Transverse colon (tissue), 4 donors: ENCODE measurements around the gene GRB14. TPM values are rescaled to one million over a fixed set of nuclear protein-coding genes. Genes with fewer than 3 reads are reported as not detected.

ENCODE experiments used
- DNase-seq: peaks from one replicate; pipeline ENCODE4 v3.0.0-alpha.2; 2019
- H3K27ac ChIP-seq, 4 donors: fragments of 200-600 bp; sonication (generic); 2 replicates each; pipeline ENCODE4 v1.5.1; 2016 to 2018; ENCODE audit warnings: inconsistent platforms in 4 of 4
- H3K27me3 ChIP-seq: fragments of 200-600 bp; sonication (generic); 2 replicates; pipeline ENCODE4 v1.5.1; 2017; ENCODE audit warnings: inconsistent platforms
- H3K36me3 ChIP-seq, 4 donors: fragments of 200-600 bp; sonication (generic); 2 replicates each; pipeline ENCODE4 v1.5.1; 2017 to 2019; ENCODE audit warnings: inconsistent platforms in 4 of 4
- H3K4me1 ChIP-seq, 4 donors: fragments of 200-600 bp; sonication (generic); 2 replicates each; pipeline ENCODE4 v1.5.1; 2017 to 2020; ENCODE audit warnings: inconsistent platforms in 4 of 4
- H3K4me3 ChIP-seq, 4 donors: fragments of 200-600 bp; sonication (generic); 1 replicate in 1 of 4; 2 replicates in 3 of 4; pipeline versions ENCODE4 v1.5.1 to v1.6.1; 2017 to 2019; ENCODE audit warnings: inconsistent platforms in 4 of 4
- H3K9me3 ChIP-seq, 2 donors: fragments of 200-600 bp; sonication (generic); 2 replicates each; pipeline ENCODE4 v1.5.1; 2017 to 2019; ENCODE audit warnings: inconsistent platforms in 2 of 2
- EP300 ChIP-seq: sonication (generic); formaldehyde crosslinking; IDR thresholded peaks from one replicate; pipeline ENCODE4 v1.6.1; 2017; ENCODE audit warnings: antibody characterized with exemption, low read depth
- POLR2A ChIP-seq: fragments of 450-650 bp; IDR thresholded peaks from one replicate; pipeline ENCODE4 v1.6.1; 2016; ENCODE audit warnings: antibody characterized with exemption, mild to moderate bottlenecking, moderate library complexity
- POLR2AphosphoS5 ChIP-seq, 3 donors: sonication (generic); formaldehyde crosslinking; IDR thresholded peaks; one replicate each; pipeline ENCODE4 v1.6.1; 2016; ENCODE audit warnings: antibody characterized with exemption in 3 of 3
- WGBS, 2 donors: methylation state at CpG; one replicate each; pipeline ENCODE4 v1.1.5; 2018; ENCODE audit warnings: low coverage in 1 of 2; 5-methylcytosine and 5-hydroxymethylcytosine counted together
- in situ Hi-C, 4 donors: fragments of 200-750 bp; cut with MboI; loops; one replicate each; pipeline versions ENCODE4 v1.15.0 to v1.15.1; 2017; ENCODE audit warnings: low sequenced_read_pairs in 3 of 4, low pct_ligation_motif_present in 1 of 4, low pct_unique_long_range_greater_than_20kb in 1 of 4
- intact Hi-C: fragments of 100-400 bp; cut with DNase I; formaldehyde crosslinking; loops from one replicate; pipeline ENCODE4 v1.15.1; 2023; ENCODE audit warnings: low total_unique reads
- total RNA-seq, 4 donors: library from RNA; depleted of rRNA; stranded (reverse); fragments of >200 nt; gene quantifications; one replicate each; pipeline ENCODE4 v1.1.0, GENCODE V29; 2016
- TF ChIP-seq, protein P1 (sequence below), 5 experiments: fragments of 200-600 bp in 3 of 5; fragments of 450-650 bp in 2 of 5; sonication (generic) in 3 of 5; IDR thresholded peaks; 1 replicate in 2 of 5; 2 replicates in 3 of 5; pipeline ENCODE4 v1.5.1; 2016 to 2017; ENCODE audit warnings: antibody characterized with exemption in 5 of 5, inconsistent platforms in 3 of 5, mild to moderate bottlenecking in 2 of 5, moderate library complexity in 1 of 5

The GRB14 gene
- total RNA-seq, 4 donors from 2014 or later: 2.5 to 3.4 TPM; not detected in 2

DNA sequence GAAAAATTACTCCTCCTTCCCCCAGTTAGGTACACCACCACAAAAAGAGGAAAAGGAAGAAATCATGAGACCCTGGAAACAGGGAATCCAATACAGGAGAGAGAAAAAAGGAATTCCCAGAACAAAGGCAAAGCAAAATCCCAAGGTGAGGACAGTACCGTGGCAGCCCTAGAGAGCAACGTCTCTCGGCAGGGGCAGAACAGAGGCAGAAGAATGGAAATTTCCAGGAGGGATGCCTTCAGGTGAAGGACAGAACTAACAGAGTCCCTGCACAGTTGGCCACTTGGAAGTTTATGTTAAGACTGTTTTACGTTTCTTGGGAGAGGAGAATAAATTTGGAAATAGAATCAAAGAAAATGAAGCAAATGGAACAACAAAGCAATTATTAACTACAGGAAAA lies 27.7 kb downstream of the GRB14 start:
- no peak for TF ChIP-seq POLR2AphosphoS5 (IDR thresholded peaks at IDR 0.05)
- TF ChIP-seq EP300: no peak
- no peak for TF ChIP-seq POLR2A
- TF ChIP-seq, protein P1, sequence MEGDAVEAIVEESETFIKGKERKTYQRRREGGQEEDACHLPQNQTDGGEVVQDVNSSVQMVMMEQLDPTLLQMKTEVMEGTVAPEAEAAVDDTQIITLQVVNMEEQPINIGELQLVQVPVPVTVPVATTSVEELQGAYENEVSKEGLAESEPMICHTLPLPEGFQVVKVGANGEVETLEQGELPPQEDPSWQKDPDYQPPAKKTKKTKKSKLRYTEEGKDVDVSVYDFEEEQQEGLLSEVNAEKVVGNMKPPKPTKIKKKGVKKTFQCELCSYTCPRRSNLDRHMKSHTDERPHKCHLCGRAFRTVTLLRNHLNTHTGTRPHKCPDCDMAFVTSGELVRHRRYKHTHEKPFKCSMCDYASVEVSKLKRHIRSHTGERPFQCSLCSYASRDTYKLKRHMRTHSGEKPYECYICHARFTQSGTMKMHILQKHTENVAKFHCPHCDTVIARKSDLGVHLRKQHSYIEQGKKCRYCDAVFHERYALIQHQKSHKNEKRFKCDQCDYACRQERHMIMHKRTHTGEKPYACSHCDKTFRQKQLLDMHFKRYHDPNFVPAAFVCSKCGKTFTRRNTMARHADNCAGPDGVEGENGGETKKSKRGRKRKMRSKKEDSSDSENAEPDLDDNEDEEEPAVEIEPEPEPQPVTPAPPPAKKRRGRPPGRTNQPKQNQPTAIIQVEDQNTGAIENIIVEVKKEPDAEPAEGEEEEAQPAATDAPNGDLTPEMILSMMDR (IDR thresholded peaks at IDR 0.05): no peak
- Histone ChIP-seq H3K36me3 (no peaks in the 10 kb centered on the region), H3K4me1 (no peaks in the 10 kb centered on the region), H3K27ac (no peak overlapping the region), H3K27me3 (no peaks in the 10 kb centered on the region), H3K4me3 (no peak overlapping the region), H3K9me3 (no peaks in the 10 kb centered on the region)
- no peak for DNase-seq
- in situ Hi-C loops: no loop called here
- 63 to 71% methylated on average over 4 of the region's 4 CpGs for WGBS, 2 donors
- intact Hi-C loops: no loop called here

DNA sequence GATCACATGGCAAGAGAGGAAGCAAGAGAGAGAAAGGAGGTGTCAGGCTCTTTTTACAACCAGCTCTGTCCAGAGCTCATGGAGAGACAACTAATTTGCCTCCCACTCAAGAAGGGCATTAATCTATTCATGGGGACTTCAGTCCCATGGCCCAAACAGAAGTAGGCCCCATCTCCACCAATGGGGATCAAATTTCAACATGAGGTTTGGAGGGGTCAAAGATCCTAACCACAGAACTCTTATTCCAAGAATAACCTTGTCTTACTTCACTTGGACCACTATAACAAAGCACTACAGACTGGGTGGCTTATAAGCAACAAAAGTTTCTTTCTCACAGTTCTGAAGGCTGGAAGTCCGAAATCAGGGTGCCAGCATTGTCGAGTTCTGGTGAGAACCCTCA lies 31.8 kb downstream of the GRB14 start:
- WGBS, 2 donors: 87% methylated on average over 2 of the region's 2 CpGs; no CpG with 5 or more reads in 1 of the 2 donors
- H3K27me3 ChIP-seq: no peaks in the 10 kb centered on the region
- H3K4me3 ChIP-seq: no peak overlapping the region
- H3K36me3 ChIP-seq: no peaks in the 10 kb centered on the region
- H3K27ac ChIP-seq: no peak overlapping the region
- DNase-seq: no peak
- TF ChIP-seq POLR2A (no peak), EP300 (no peak), POLR2AphosphoS5 (IDR thresholded peaks at IDR 0.05) (no peak)
- TF ChIP-seq, protein P1 (IDR thresholded peaks at IDR 0.05): no peak
- H3K4me1 ChIP-seq: no peaks in the 10 kb centered on the region
- intact Hi-C loops (no loop called here), in situ Hi-C loops (no loop called here)
- no peaks in the 10 kb centered on the region for H3K9me3 ChIP-seq

DNA sequence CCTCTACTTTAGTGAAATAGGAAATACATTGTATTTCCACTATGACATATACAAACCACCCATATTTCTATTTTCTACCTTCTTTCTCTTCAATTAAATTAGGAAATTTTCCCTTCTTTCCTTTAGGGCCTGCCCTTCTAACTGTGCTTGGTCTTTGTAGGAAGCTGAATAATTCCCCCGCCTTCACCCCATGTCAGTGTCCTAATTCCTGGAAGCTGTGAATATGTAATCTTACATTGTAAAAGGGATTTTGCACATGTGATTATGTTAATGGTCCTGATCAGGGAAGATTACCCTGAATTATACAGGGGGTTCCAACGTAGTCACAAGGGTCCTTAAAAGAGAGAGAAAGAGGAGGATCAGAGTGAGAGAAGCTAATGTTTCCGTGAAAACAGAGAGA lies 40.2 kb downstream of the GRB14 start:
- no peaks in the 10 kb centered on the region for H3K36me3 ChIP-seq
- WGBS, 2 donors: 83 to 85% methylated on average over 2 to 3 of the region's 3 CpGs
- TF ChIP-seq, protein P1 (IDR thresholded peaks at IDR 0.05): no peak
- TF ChIP-seq POLR2A: no peak
- TF ChIP-seq EP300: no peak
- TF ChIP-seq POLR2AphosphoS5 (IDR thresholded peaks at IDR 0.05): no peak
- in situ Hi-C loops (no loop called here), intact Hi-C loops (no loop called here)
- no peak for DNase-seq
- H3K9me3 ChIP-seq: no peaks in the 10 kb centered on the region
- H3K4me3 ChIP-seq: no peak overlapping the region
- H3K27ac ChIP-seq: no peak overlapping the region
- no peaks in the 10 kb centered on the region for H3K4me1 ChIP-seq
- no peaks in the 10 kb centered on the region for H3K27me3 ChIP-seq

DNA sequence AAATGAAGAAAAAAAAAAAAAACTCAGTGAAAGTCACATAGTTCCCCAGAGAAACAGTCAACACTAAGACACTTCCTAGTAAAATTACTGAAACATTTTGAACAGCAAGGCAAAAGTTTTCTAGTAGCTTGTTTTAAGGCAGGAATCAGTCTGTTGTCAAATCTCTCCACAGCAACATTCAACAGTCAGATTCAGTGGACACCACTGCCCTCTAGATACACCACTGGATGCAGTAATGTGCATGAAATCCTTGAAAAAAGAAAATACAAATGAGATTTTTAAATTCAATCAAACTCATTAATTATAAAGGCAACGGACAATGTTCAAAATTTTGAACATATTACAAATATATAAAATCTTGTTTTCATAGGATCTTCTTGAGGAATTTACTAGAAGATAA lies 46.4 kb downstream of the GRB14 start:
- no peaks in the 10 kb centered on the region for H3K36me3 ChIP-seq
- 69 to 86% methylated on average over 1 of the region's 1 CpG for WGBS, 2 donors
- DNase-seq: no peak
- H3K27me3 ChIP-seq: no peaks in the 10 kb centered on the region
- H3K4me3 ChIP-seq: no peak overlapping the region
- TF ChIP-seq EP300: no peak
- H3K4me1 ChIP-seq: no peaks in the 10 kb centered on the region
- in situ Hi-C loops (loop anchor here in 1 of 4 donors (25.0 kb wide), 1 partner anchor 137 kb away; no protein-coding TSS in a partner anchor), intact Hi-C loops (no loop called here)
- no peak overlapping the region for H3K27ac ChIP-seq
- H3K9me3 ChIP-seq: no peaks in the 10 kb centered on the region

DNA sequence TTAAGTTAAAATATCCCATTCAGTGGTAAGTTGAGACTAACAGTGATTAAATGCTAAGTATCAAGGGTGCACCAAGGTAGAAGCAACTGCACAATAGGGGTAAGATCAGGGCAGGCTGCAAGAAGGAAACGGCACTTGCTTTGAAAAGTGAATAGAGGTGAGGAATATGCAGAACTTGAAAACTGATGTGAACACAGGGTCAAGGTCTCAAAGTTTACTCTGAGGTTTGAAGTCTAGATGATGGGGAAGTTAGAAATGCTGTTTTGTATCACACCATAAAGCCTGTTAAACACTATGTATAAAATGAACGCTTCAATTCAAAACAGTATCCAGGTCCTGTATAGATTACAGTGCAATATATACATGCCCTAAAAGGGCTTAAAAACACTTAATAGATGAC lies 50.8 kb downstream of the GRB14 start:
- Histone ChIP-seq H3K36me3 (no peaks in the 10 kb centered on the region), H3K27me3 (no peaks in the 10 kb centered on the region), H3K4me1 (no peaks in the 10 kb centered on the region), H3K27ac (no peak overlapping the region), H3K4me3 (no peak overlapping the region), H3K9me3 (no peaks in the 10 kb centered on the region)
- in situ Hi-C loops: loop anchor here in 1 of 4 donors (25.0 kb wide), 1 partner anchor 142 kb away; no protein-coding TSS in a partner anchor
- DNase-seq: no peak
- intact Hi-C loops: no loop called here
- 75 to 79% methylated on average over 2 of the region's 2 CpGs for WGBS, 2 donors
- TF ChIP-seq, protein P1 (IDR thresholded peaks at IDR 0.05): no peak
- TF ChIP-seq POLR2A (no peak), EP300 (no peak), POLR2AphosphoS5 (IDR thresholded peaks at IDR 0.05) (no peak)
